ENCODE data around the gene GFPT1. TPM values are rescaled to one million over a fixed set of nuclear protein-coding genes. Genes with fewer than 3 reads are reported as not detected.
A peak's percentile ranks its signal among the peaks of the same experiment; 100 is the strongest.

The GFPT1 gene
- total RNA-seq, 3 donors from 2014 or later, result 26.7 to 46.0 (median 45.2) TPM

DNA sequence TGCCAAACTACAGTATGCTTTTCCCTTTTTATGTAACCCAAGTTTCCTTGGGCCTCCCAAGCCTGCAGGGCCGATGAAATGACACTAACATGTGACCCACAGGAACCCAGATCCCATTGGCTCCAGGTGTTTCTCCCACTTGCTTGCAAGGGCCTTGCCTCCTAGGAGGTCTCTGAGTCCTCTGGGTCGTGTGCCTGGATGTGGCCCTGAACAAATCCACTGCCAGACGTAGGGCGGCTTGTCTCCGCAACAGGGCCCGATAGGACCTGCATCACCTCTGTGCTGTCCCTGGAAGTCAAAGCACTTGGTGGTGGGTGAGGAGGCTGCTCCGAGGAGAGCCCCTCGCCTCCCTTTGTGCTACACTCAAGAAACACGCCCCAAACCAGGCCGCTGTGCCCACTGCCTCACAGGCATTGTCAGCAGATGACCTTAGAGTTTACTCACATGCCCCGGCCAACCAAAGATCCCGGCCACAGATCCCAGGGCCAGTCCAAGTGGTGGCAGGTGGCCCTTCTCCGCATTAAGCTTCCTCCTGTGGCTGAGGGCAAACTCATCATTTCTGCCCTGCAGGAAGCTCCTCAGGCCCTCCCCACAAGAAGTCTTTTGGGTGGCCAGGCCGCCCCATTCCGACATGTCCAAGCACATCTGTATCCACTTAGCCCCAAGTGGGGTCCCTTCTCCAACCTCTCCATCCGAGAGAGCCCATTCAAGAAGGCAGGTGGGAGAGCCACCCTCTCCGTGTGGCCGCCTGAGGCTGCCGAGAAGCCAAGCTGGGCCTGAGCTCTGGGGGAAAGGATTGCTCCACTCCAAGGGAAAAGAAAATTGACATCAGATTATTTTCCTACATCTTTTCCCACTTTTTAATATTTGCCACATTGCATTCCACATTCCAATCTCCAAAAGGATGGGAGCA is 76.7 kb downstream of the GFPT1 start:
- DNase-seq (ENCODE audit: low spot score in 2 of 2), result no peak
- TF ChIP-seq POLR2A (IDR thresholded peaks at IDR 0.05) (no peak), POLR2AphosphoS5 (IDR thresholded peaks at IDR 0.05) (no peak)
- TF ChIP-seq, protein P1, sequence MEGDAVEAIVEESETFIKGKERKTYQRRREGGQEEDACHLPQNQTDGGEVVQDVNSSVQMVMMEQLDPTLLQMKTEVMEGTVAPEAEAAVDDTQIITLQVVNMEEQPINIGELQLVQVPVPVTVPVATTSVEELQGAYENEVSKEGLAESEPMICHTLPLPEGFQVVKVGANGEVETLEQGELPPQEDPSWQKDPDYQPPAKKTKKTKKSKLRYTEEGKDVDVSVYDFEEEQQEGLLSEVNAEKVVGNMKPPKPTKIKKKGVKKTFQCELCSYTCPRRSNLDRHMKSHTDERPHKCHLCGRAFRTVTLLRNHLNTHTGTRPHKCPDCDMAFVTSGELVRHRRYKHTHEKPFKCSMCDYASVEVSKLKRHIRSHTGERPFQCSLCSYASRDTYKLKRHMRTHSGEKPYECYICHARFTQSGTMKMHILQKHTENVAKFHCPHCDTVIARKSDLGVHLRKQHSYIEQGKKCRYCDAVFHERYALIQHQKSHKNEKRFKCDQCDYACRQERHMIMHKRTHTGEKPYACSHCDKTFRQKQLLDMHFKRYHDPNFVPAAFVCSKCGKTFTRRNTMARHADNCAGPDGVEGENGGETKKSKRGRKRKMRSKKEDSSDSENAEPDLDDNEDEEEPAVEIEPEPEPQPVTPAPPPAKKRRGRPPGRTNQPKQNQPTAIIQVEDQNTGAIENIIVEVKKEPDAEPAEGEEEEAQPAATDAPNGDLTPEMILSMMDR (IDR thresholded peaks at IDR 0.05), result no peak
- H3K27ac ChIP-seq, result peak overlapping the region; percentile 88 to 91
- no peaks in the 10 kb centered on the region for H3K27me3 ChIP-seq
- peaks cover 4 to 26% of the 10 kb centered on the region in 2 donors for H3K4me1 ChIP-seq
- no peaks in the 10 kb centered on the region for H3K9me3 ChIP-seq
- no peak overlapping the region for H3K4me3 ChIP-seq
- H3K36me3 ChIP-seq, result no peaks in the 10 kb centered on the region
- intact Hi-C loops (cut with DNase I; ENCODE audit: low total_unique reads), result no loop called here

DNA sequence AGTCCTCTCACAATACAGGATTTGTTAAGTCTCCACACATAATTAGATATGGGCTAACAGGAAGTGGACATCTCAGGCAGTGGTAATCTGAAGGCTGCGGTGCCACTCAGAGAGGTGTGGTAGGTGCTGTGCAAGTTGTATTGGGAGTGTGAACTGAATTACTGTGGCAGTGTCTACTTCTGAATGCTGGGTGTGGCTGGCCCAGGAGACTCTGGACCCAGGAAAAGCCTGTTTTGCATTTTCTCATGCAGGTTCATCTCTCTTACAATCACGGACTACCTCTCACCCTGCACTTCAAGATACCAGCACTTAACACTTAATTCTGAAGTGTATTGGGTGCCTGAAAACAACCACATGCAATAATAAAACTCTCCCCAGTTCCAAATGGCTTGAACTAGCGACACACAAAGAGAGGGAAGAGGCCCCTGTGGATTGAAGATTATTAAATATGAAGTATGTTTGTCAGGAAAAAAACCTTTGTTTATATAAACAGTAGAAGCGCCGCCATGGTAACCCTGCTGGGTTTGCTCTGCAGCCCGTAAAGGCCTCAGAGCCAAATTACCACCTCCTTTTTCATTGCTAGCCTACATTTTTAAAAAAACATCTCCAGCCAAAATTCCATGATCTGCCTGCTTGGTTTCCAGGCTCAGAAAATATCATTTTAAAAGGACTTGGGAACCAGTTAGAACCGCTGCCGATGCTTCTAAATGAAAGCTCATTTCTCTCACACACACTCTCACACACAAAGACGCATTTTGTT is 77.5 kb downstream of the GFPT1 start:
- Histone ChIP-seq H3K4me1 (peaks cover 4 to 26% of the 10 kb centered on the region in 2 donors), H3K27me3 (no peaks in the 10 kb centered on the region), H3K4me3 (no peak overlapping the region), H3K27ac (peak overlapping the region; percentile 88 to 91), H3K9me3 (no peaks in the 10 kb centered on the region), H3K36me3 (no peaks in the 10 kb centered on the region)
- TF ChIP-seq POLR2A (IDR thresholded peaks at IDR 0.05) (no peak), POLR2AphosphoS5 (IDR thresholded peaks at IDR 0.05) (peak in 1 of 3 donors; percentile 12)
- DNase-seq (ENCODE audit: low spot score in 2 of 2), result peak in 1 of 2 donors; percentile 60
- intact Hi-C loops (cut with DNase I; ENCODE audit: low total_unique reads), result loop anchor here (10.0 kb wide), 1 partner anchor 295 kb away; the partner anchor contains the start of gene ANTXR1

DNA sequence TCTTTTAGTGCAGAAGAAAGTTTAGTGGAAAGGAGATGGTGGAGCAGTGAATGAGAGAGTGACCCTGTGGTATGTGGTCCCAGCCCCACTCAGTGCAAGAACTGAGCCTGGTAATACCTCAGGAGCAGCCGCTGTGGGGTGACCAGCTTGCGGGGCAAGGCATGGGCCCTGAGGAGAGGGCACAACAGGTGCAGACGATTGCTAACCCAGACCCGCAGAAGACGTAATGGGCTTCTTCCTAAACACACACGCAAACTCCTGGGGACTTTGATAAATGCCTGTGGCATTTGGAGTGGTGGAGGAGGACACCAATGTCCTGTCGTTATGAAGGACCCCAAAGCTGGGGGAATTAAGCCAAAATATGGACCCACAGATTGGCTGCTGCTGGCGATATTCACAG is 78.7 kb downstream of the GFPT1 start:
- intact Hi-C loops (cut with DNase I; ENCODE audit: low total_unique reads), result loop anchor here (10.0 kb wide), 1 partner anchor 294 kb away; the partner anchor contains the start of gene ANTXR1
- H3K4me1 ChIP-seq, result peaks cover 4 to 26% of the 10 kb centered on the region in 2 donors
- H3K27ac ChIP-seq, result peak overlapping the region; percentile 88 to 91

GRCh38 chr2:69307579-69308064 is 79.4 kb downstream of the GFPT1 start:
- peak overlapping the region; percentile 59 to 83 (median 66) for H3K4me3 ChIP-seq

More for the DNA sequence above, 78.7 kb downstream of the GFPT1 start:
- no peak for TF ChIP-seq POLR2AphosphoS5 (IDR thresholded peaks at IDR 0.05)
- TF ChIP-seq, protein P1 (IDR thresholded peaks at IDR 0.05), result no peak
- no peak for TF ChIP-seq POLR2A (IDR thresholded peaks at IDR 0.05)
- H3K27me3 ChIP-seq, result no peaks in the 10 kb centered on the region
- no peak overlapping the region for H3K4me3 ChIP-seq
- peaks cover 0 to 6% of the 10 kb centered on the region in 2 donors for H3K9me3 ChIP-seq
- no peak for DNase-seq (ENCODE audit: low spot score in 2 of 2)
- H3K36me3 ChIP-seq, result no peaks in the 10 kb centered on the region

More at GRCh38 chr2:69307579-69308064, 79.4 kb downstream of the GFPT1 start:
- no peaks in the 10 kb centered on the region for H3K36me3 ChIP-seq
- intact Hi-C loops (cut with DNase I; ENCODE audit: low total_unique reads), result loop anchor here (10.0 kb wide), 1 partner anchor 293 kb away; the partner anchor contains the start of gene ANTXR1
- H3K9me3 ChIP-seq, result peaks cover 0 to 6% of the 10 kb centered on the region in 2 donors
- no peak for DNase-seq (ENCODE audit: low spot score in 2 of 2)
- no peaks in the 10 kb centered on the region for H3K27me3 ChIP-seq
- peaks cover 4 to 26% of the 10 kb centered on the region in 2 donors for H3K4me1 ChIP-seq
- TF ChIP-seq, protein P1 (IDR thresholded peaks at IDR 0.05), result no peak
- TF ChIP-seq POLR2AphosphoS5 (IDR thresholded peaks at IDR 0.05) (no peak), POLR2A (IDR thresholded peaks at IDR 0.05) (no peak)
- H3K27ac ChIP-seq, result peak overlapping the region; percentile 88 to 91
